Heart left ventricle (tissue), 16 donors: ENCODE measurements around the gene NPHS1. TPM values are rescaled to one million over a fixed set of nuclear protein-coding genes. Genes with fewer than 3 reads are reported as not detected.

Experiments used
- ATAC-seq, 4 donors: fragments of 200-7000 bp; cut with Tn5 transposase; one replicate each; pipeline ENCODE4 v1.9.1; 2020 to 2022; ENCODE audit warnings: moderate library complexity in 4 of 4, mild to moderate bottlenecking in 3 of 4, moderate number of reproducible peaks in 1 of 4
- DNase-seq, 5 donors: peaks; one replicate each; pipeline ENCODE4 v3.0.0-alpha.2; 2020
- H3K27ac ChIP-seq, 12 donors: fragments of 200-600 bp; sonication (generic) in 4 of 12; one replicate each; pipeline versions ENCODE4 v1.5.0 to v1.8.0; 2016 to 2022; ENCODE audit warnings: mild to moderate bottlenecking in 2 of 12
- H3K27me3 ChIP-seq, 9 donors: fragments of 200-600 bp; sonication (generic) in 2 of 9; one replicate each; pipeline versions ENCODE4 v1.5.1 to v1.8.0; 2016 to 2022; ENCODE audit warnings: mild to moderate bottlenecking in 3 of 9
- H3K36me3 ChIP-seq, 9 donors: fragments of 200-600 bp; sonication (generic) in 2 of 9; one replicate each; pipeline versions ENCODE4 v1.5.0 to v1.8.0; 2018 to 2022; ENCODE audit warnings: mild to moderate bottlenecking in 2 of 9
- H3K4me1 ChIP-seq, 12 donors: fragments of 200-600 bp; sonication (generic) in 4 of 12; one replicate each; pipeline versions ENCODE4 v1.5.0 to v1.8.0; 2016 to 2022; ENCODE audit warnings: mild to moderate bottlenecking in 3 of 12
- H3K4me3 ChIP-seq, 12 donors: fragments of 200-600 bp; sonication (generic) in 4 of 12; one replicate each; pipeline versions ENCODE4 v1.5.0 to v1.8.0; 2017 to 2022; ENCODE audit warnings: mild to moderate bottlenecking in 9 of 12, moderate library complexity in 4 of 12
- H3K9me3 ChIP-seq, 12 donors: fragments of 200-600 bp; sonication (generic) in 4 of 12; one replicate each; pipeline versions ENCODE4 v1.5.0 to v1.8.0; 2016 to 2022; ENCODE audit warnings: mild to moderate bottlenecking in 1 of 12
- POLR2A ChIP-seq, 2 donors: fragments of 450-650 bp; IDR thresholded peaks; one replicate each; pipeline ENCODE4 v1.6.1; 2017; ENCODE audit warnings: antibody characterized with exemption in 2 of 2, mild to moderate bottlenecking in 2 of 2, moderate library complexity in 2 of 2
- WGBS, 4 donors: extraction: QIAGEN DNeasy Blood & Tissue Kit in 2 of 4; methylation state at CpG; one replicate each; pipeline versions ENCODE4 v1.1.5 to v1.1.7; 2013 to 2018; 5-methylcytosine and 5-hydroxymethylcytosine counted together
- intact Hi-C, 10 donors: fragments of 100-400 bp; cut with DNase I; formaldehyde crosslinking; loops; one replicate each; pipeline versions ENCODE4 v1.11.1 to v1.14.2; 2022
- polyA plus RNA-seq, 2 donors: library from polyadenylated mRNA; stranded (reverse); fragments of 200-250 nt; gene quantifications; one replicate each; pipeline ENCODE4 v1.2.3, GENCODE V29; 2013
- total RNA-seq, 9 donors: library from RNA; depleted of rRNA in 2 of 9; stranded (reverse); fragments of >200 nt in 2 of 9; fragmentation: NEBNext Ultra II Directional in 3 of 9; extraction: Animal tissue kit (Norgen Biotek cat#: 25700) in 3 of 9; gene quantifications; one replicate each; pipeline versions ENCODE4 v1.1.0 to v1.2.4, GENCODE V29; 2016 to 2023
- TF ChIP-seq, protein P1 (sequence below), 12 donors: fragments of 200-600 bp; sonication (generic) in 4 of 12; IDR thresholded peaks; one replicate each; pipeline versions ENCODE4 v1.5.0 to v1.8.0; 2018 to 2022; ENCODE audit warnings: antibody characterized with exemption in 12 of 12, mild to moderate bottlenecking in 5 of 12
- donor health status: ischemic (EF 13 %, LVEDD 7.1; RV severe dilation, severe dysfunction).
- donor health status: healthy with polysubstance abuse.
- donor health status: DM: no; HTN: yes; CAD: no.
- donor health status: DM: no; HTN: no; CAD: no.
- donor health status: ischemic (EF 25% LVEDD 6.9; RV normal size, moderate dysfunction).
- donor health status: ischemic (EF 25% LVEDD 5.7; RV mildly dilated, moderate dysfunction).
- donor health status: healthy.
- donor health status: DM: yes; HTN: yes; CAD: no.
- donor health status: ischemic (EF 35%, LVEDD 5.7; RV mildly dilated, moderate dysfunction).
- donor health status: nonischemic (EF 11% LVEDD 7.7; RV severe dilation, severe dysfunction).
- donor health status: DM: yes; HTN: yes; CAD: no.
- donor health status: PGD.
- donor health status: ischemic (EF 29% LVEDD 5.4; RV normal size, mild dysfunction).
- donor health status: nonischemic (EF 23%, LVEDD 6.1; RV moderate dilation, normal function).

Gene NPHS1
- total and polyA plus RNA-seq, 11 donors: 1.0 TPM; not detected in 10

DNA sequence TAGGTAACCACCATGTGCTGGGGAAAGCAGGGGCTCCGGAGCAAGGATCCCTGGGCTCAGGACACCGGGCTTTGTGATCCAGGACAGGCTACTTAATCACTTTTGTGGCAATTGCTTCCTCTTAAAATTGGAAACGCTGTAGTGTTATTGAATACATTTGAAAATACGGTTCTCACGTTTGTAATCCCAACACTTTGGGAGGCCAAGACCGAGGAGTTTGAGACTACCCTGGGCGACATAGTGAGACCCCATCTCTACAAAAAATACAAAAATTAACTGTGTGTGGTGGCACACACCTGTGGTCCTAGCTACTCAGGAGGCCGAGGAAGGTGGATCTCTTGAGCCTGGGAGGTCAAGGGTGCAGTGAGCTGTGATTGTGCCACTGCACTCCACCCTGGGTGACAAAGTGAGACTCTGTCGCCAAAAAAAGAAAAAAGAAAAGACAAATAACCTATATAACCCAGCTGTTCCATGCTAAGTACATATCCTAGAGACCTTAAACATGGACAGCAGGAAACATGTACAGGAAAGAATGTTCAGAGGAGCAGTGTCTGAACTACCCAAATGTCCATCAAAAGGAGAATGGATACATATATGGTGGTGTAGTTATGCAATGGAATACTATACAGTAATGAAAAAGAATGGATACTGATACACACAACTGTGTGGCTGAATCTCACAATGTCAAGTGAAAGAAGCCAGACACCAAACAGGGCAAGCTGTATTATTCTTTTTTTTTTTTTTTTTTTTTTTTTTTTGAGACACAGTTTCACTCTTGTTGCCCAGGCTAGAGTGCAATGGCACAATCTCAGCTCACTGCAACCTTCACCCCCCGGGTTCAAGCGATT, 39.0 kb downstream of the NPHS1 start:
- no peak overlapping the region for H3K4me3 ChIP-seq
- intact Hi-C loops: no loop called here
- ATAC-seq (no peak), DNase-seq (no peak)
- TF ChIP-seq, protein P1, sequence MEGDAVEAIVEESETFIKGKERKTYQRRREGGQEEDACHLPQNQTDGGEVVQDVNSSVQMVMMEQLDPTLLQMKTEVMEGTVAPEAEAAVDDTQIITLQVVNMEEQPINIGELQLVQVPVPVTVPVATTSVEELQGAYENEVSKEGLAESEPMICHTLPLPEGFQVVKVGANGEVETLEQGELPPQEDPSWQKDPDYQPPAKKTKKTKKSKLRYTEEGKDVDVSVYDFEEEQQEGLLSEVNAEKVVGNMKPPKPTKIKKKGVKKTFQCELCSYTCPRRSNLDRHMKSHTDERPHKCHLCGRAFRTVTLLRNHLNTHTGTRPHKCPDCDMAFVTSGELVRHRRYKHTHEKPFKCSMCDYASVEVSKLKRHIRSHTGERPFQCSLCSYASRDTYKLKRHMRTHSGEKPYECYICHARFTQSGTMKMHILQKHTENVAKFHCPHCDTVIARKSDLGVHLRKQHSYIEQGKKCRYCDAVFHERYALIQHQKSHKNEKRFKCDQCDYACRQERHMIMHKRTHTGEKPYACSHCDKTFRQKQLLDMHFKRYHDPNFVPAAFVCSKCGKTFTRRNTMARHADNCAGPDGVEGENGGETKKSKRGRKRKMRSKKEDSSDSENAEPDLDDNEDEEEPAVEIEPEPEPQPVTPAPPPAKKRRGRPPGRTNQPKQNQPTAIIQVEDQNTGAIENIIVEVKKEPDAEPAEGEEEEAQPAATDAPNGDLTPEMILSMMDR (IDR thresholded peaks at IDR 0.05): no peak
- TF ChIP-seq POLR2A (IDR thresholded peaks at IDR 0.05): no peak
- peaks cover 0 to 50% (median 2%) of the 10 kb centered on the region in 9 donors for H3K27me3 ChIP-seq
- H3K36me3 ChIP-seq: no peaks in the 10 kb centered on the region
- 83 to 88% (median 84%) methylated on average over 11 of the region's 11 CpGs for WGBS, 4 donors
- no peaks in the 10 kb centered on the region for H3K4me1 ChIP-seq
- H3K9me3 ChIP-seq: no peaks in the 10 kb centered on the region
- no peak overlapping the region for H3K27ac ChIP-seq

DNA sequence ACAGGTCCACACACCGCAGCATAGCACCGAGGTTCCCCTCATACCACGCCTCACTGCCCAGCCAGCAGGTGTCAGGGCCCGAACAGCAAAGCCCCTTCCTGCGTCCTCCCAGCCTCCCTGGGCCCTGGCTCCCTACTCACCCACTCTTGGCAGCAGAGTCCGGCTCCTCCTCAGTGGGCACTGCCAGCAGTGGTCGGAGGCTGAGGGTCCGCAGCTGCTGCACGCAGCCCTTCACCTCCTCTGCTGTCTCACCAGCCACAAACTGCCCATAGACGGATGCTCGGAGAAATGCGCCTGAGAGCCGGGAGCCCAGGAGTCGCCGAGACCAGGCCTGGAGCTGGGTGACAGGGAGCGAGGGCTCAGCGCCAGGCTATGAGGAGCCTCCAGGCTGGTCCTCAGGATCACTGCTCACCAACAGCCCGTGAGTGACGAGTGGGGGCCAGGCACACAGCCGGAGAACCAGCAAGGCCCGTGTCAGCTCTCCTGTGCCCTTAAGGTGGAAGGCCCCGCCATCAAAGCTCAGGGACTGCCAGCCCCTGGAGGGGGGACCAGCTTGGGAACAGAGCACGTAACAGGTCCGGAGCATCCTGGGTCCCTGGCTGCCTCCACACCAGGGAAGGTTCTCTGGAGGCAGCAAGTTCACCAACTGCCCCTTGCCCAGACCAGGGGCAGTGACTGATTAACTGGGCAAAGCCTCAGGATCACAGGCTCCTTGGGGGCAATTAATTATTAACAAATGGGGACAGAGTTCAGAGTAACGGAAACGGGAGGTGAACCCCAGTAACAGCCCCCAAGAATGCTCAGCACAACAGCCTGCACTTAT, 39.9 kb downstream of the NPHS1 start, which contains the start of gene PRODH2:
PRODH2 (minus strand) TSS at position 626 of the 823 bp plus-strand sequence; CDS start at position 586, 40 bp downstream.
- H3K4me1 ChIP-seq: no peaks in the 10 kb centered on the region
- no peak within 1 kb of the TSS for H3K27ac ChIP-seq
- H3K27me3 ChIP-seq: peaks cover 0 to 43% (median 0%) of the 10 kb centered on the region in 9 donors
- no peaks in the 10 kb centered on the region for H3K9me3 ChIP-seq
- no peaks in the 10 kb centered on the region for H3K36me3 ChIP-seq
- no peak within 1 kb of the TSS for H3K4me3 ChIP-seq
- TF ChIP-seq, protein P1 (IDR thresholded peaks at IDR 0.05): no peak
- TF ChIP-seq POLR2A (IDR thresholded peaks at IDR 0.05): no peak
- no peak for DNase-seq
- intact Hi-C loops: no loop called here
- WGBS, 4 donors: 72 to 75% (median 73%) methylated on average over 21 to 26 of the region's 26 CpGs
- ATAC-seq: no peak

DNA sequence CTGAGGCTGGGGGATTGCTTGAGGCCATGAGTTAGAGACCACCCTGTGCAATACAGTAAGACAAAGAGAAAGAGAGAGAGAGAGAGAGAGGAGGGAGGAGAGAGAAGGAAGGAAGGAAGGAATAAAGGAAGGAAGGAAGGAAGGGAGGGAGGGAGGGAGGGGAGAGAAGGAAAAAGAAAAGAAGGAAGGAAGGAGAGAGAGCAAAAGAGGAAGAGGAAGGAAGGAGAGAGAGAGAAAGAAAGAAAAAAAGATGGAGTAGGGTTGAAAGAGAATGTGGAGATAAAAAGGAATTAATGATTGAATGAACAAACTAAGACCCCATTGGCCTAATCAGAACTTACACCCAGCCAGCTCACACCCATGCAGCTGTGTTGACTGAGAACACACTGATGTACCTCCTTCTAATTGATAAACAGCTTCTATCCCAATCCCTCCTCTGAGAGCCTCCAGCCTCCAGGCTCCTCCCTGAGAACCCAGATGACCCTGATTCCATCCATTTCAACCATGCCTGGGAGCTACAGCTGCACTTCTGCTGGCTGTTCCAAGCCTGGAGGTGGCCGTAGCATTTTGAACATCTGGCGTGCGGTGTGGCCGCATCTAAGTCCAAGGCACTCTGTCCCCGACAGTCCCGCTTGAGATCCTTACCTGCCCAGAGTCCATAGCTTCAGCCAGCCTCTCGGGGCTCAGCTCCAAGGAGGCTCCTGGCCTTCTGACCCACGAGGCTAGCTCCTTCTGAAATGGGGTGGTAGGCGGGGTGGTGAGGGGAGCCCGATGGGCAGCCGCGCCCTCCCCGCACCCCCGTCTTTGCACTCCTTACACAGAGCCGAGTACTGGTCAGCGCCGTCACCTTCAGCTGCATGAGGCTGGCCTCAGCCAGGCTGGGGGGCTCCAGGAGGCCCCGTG, 40.7 kb downstream of the NPHS1 start:
- no peaks in the 10 kb centered on the region for H3K4me1 ChIP-seq
- intact Hi-C loops: no loop called here
- no peaks in the 10 kb centered on the region for H3K9me3 ChIP-seq
- peak in 1 of 4 donors; percentile 46 for ATAC-seq
- no peak overlapping the region for H3K27ac ChIP-seq
- no peaks in the 10 kb centered on the region for H3K36me3 ChIP-seq
- 56 to 81% (median 74%) methylated on average over 6 to 18 of the region's 18 CpGs for WGBS, 4 donors
- no peak for DNase-seq
- peaks cover 0 to 40% (median 0%) of the 10 kb centered on the region in 9 donors for H3K27me3 ChIP-seq
- H3K4me3 ChIP-seq: no peak overlapping the region
- no peak for TF ChIP-seq POLR2A (IDR thresholded peaks at IDR 0.05)
- TF ChIP-seq, protein P1 (IDR thresholded peaks at IDR 0.05): no peak
